Activated CD4-positive, CD25-positive, alpha-beta regulatory T cell (primary cell): ENCODE data around the gene ERC1.
"Not testable (repeated sequence)": the region's sequence is repeated elsewhere in the genome, so short reads cannot be mapped to it uniquely, and the experiment has no call there.

Experiments
- DNase-seq, 4 experiments: peaks; one replicate each; lab custom pipeline; 2025; lab: John Stamatoyannopoulos, UW

ERC1 gene

DNA sequence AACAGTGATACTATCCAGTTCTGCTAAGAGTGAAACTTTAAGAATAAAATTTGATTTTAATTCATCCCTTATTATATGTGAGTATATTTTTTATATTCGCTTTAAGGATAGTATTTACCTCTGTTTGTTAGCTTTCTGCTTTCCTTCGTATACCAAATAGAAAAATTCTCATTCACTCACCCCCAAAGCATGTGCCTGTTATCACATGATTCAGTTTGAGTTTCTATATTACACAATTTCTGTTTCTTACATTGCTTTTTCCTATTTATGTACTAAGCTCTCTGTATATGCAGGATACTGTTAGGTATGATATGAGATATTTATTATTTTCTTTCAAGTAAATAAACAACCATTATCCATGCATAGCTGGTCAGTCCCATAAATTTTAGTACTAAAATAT lies 328.2 kb downstream of the ERC1 start:
- DNase-seq: no peak

DNA sequence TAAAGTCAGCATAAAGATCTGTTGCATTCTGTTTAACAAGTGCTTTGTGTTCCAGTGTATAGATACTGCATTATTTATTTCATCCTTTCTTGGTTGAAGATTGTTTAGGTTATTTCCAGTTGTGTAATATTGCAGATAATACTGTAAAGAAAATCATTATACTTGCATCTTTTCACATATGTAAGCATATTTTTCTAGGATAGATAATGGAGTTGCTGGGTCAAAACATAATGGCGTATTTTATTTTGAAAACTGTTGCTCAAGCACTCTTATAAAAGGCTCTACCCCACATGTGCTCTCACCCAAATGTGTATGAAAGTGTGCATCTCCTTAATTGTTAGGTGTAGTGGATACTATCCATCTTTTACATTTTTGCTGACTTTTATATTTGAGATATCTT lies 329.0 kb downstream of the ERC1 start:
- DNase-seq: no peak

DNA sequence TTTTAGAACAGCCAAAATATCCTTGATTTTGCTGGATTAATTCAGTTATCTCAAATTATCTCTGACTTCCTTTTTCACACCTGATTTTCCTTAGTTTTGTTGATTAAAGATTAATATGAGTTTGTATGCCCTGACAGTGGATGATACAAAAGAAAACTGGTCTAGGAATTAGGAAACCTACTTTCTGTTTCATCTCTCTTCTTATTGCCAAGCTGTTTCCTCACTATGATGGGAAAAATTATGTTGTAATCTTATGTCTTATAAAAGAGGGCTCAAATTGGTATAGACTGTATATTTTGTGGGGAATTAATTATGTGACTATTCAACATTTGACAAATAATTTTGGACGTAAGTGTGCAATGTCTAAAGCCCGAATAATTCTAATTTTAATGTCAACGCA lies 331.8 kb downstream of the ERC1 start:
- DNase-seq: no peak

GRCh38 chr12:1324099-1324498 lies 333.1 kb downstream of the ERC1 start:
- DNase-seq: no peak

- DNase-seq: no peak
Observed at GRCh38 chr12:1324910-1325309, 333.9 kb downstream of the ERC1 start.

DNA sequence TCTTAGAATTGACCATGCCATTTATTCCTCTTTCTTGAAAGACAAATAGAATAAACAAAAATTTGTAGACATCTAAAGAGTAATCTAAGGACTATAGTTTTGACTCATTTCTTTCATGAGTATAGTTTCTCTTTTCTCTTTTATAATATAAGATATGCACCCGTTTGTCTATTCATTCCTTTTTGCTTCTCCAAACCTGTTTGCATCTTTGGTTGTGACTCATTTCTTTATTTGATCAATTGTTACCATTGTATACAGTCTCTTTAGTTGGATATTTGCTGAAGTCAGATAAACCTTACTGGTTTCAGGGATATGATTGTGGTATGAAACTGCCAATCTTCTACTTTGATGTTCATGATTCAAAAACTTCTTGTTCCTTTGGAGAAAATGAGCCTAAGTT lies 334.6 kb downstream of the ERC1 start:
- DNase-seq: no peak

- DNase-seq: no peak
Observed at GRCh38 chr12:1326258-1326657, 335.2 kb downstream of the ERC1 start.

DNA sequence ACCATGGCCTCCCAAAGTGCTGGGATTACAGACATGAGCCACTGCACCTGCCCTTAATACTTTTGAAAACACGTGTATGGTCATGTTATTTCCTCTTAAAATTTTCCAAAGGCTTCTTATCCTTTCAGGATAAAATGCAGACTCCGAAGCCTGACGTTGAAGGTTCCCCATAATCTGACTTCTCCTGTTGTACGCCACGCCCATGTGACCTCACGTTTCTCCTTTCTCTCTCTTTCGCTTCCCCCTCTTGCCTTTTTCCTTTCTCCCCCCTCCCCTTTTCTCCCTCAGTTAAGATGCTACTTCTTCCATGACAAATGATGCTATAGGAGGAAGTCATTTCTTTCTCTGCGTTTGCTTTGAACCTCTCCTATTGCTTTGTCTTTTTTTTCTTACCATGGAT lies 337.4 kb downstream of the ERC1 start:
- DNase-seq: no peak

DNA sequence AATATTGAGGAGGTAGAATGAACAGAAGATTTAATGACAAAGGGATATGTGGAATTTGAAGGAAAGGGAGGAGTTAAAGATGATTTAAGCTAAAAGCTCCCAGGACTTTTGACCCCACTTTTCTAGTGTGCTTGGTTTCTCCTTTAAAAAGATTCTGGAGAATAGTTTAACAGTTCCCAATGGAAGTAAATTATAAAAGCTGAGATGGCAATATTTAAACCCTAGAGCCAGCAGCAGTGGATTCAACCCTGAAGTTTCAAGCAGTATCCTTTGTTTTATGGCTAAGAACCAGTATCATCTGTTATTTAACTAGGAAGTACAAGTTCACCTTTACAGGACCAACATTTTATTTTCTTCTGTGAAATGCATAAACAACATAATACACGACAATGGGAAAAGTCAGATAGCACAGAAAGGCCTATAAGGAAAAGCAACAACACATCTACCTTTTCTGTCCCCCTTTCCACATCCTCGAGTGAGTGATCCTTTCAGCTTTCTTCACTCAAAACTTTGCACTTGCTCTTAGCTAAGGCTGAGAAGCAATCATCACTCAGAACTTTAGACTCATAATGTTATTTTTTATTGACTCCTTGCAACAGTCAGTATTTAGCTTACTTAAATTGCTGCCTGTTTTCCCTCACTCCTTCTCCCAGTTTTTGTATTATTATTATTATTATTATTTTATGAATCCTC lies 338.9 kb downstream of the ERC1 start:
- no peak for DNase-seq

DNA sequence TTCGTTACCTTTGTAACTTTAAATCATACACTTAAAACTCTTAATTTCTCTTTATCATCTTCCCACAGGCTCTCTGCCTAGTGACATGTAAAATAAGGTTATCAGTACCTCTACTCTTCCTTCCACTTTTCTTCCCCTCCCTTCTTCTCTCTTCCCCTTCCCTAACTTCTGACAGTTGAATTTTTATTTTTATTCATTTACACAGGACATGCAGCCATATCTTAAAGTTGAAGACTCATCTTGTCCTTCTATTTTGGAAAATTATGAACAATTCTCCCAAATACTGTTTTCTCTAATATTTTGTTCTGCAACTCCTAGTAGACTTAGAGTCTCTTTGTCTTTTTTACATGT lies 339.4 kb downstream of the ERC1 start:
- DNase-seq: no peak

DNA sequence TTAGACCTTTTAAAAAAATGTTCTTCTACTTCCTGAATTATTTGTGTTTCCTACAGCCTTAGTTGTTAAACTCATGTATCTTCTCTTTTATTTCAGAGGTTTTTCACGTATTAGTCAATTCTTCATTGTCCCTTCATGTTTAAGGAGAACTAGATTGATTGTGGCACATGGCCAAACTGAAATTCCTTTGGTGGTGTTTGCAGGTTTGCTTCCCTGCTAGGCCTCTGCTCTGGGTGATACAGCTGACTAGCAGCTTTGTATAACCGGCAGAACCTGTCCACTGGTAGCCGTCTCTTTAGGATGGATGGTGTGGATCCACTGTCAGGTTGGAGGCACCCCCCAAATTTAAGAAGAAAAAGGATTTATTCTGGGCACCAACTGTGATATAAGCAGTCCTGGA lies 341.3 kb downstream of the ERC1 start:
- no peak for DNase-seq

DNA sequence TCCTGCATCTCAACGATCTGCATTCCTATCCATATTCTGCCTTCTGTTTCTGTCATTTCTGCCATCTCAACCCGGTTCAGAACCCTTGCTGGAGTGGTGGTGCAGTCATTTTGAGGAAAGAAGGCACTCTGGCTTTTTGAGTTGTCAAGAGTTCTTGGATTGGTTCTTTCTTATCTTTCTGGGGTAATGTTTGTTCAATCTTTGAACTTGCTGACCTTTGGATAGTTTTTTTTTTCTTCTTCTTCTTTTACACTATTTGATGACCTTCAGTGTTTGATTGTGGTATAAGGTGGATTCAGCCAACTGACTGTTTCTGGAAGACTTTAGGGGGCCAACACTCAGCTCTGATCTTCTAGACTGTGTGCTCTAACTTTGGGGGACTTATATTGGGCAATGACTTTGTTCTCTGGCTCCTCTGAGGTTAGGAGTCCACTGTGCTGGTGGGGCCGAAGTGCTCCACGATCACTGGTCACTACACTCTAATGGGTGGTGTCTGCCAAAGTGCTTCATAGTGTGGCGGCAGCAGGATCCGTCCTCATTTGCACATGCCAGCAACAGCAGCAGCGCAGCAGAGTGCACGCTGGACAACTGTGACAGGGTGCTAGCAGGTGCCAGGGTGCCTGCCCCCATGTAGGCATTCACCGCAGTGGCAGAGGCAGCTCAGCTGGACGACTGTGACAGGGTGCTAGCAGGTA lies 347.6 kb downstream of the ERC1 start:
- no peak for DNase-seq

DNA sequence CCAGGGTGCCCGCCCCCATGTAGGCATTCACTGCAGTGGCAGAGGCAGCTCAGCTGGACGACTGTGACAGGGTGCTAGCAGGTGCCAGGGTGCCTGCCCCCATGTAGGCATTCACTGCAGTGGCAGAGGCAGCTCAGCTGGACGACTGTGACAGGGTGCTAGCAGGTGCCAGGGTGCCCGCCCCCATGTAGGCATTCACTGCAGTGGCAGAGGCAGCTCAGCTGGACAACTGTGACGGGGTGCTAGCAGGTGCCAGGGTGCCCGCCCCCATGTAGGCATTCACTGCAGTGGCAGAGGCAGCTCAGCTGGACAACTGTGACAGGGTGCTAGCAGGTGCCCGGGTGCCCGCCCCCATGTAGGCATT lies 348.1 kb downstream of the ERC1 start:
- DNase-seq: not testable (repeated sequence)

GRCh38 chr12:1339618-1340319 lies 348.7 kb downstream of the ERC1 start:
- no peak for DNase-seq

DNA sequence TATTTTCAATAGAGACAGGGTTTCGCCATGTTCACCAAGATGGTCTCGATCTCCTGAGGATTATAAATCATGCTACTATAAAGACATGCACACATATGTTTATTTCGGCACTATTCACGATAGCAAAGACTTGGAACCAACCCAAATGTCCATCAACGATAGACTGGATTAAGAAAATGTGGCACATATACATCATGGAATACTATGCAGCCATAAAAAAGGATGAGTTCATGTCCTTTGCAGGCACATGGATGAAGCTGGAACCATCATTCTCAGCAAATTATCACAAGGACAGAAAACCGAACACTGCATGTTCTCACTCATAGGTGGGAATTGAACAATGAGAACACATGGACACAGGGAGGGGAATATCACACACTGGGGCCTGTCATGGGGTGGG lies 350.2 kb downstream of the ERC1 start:
- not testable (repeated sequence) for DNase-seq

- no peak for DNase-seq
Observed at GRCh38 chr12:1343422-1343821, 352.4 kb downstream of the ERC1 start.

- DNase-seq: no peak
Observed at GRCh38 chr12:1344245-1344644, 353.2 kb downstream of the ERC1 start.

DNA sequence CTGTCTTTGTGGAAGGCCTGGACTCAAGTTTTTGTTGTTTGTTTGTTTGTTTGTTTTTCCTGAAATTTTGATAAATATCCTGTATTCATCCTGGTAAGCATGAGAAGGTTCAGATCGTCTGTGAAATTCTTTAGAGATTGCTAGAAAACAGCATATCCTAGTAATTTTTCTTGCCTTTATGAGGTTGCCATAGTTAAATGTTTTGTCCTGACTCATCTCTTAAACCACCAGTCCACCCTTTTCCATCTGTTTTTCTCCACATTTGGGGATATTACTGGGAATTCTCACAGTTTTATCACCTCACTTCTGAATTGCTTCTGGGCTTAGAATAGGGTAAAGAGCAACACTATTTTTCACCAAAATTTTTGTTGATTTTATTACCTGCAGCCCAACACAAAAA lies 355.1 kb downstream of the ERC1 start:
- no peak for DNase-seq

GRCh38 chr12:1347294-1347693 lies 356.3 kb downstream of the ERC1 start:
- no peak for DNase-seq

DNA sequence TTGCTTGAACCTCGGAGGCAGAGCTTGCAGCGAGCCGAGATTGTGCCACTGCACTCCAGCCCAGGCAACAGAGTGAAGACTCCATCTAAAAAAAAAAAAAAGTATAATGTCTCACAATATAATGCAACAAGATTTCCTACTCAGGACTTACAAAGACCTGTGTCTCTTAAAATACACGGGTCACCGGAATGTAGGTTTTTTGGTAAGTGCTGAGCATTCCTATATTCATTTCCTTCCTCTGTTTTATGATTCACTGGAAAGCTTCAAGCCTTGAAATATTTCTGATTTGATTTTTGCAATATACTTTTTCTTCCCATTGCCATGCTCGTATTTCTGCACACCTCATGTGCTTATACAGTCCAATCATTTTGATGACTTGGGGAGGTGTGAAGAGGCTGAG lies 357.6 kb downstream of the ERC1 start:
- no peak for DNase-seq

GRCh38 chr12:1350055-1350933 lies 359.3 kb downstream of the ERC1 start:
- DNase-seq: no peak

DNA sequence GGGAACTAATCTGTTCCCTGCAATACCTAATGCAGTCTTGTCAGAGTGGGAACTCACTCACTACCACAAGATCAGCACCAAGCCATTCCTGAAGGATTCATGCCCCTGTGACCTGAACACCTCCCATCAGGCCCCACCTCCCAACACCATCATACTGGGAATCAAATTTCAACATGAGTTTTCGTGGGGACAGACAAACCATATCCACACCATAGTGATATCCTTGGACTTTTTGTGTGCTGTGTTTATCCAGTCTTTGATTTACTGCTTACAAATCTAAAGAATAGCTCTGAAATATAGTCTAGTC lies 359.9 kb downstream of the ERC1 start:
- DNase-seq: no peak

- no peak for DNase-seq
Observed at GRCh38 chr12:1351926-1352325, 360.9 kb downstream of the ERC1 start.
